Right lung (tissue), 5 donors: Measurements from ENCODE around the gene TDO2. TPM values are rescaled to one million over a fixed set of nuclear protein-coding genes. Genes with fewer than 3 reads are reported as not detected.

Experiments
- DNase-seq, 2 donors: peaks; one replicate each; pipeline ENCODE4 v3.0.0-alpha.2; 2013
- polyA plus RNA-seq, 5 donors: library from polyadenylated mRNA; unstranded; fragments of 120-200 nt; gene quantifications; one replicate each; pipeline versions ENCODE4 v1.2.1 to v1.2.3, GENCODE V29; 2013; ENCODE audit warnings: inconsistent platforms in 1 of 5, low replicate concordance in 1 of 5; ENCODE audit not compliant: insufficient read length in 5 of 5, insufficient read depth in 1 of 5

The TDO2 gene
- polyA plus RNA-seq, 5 donors: 22.9 to 53.5 (median 30.5) TPM

DNA sequence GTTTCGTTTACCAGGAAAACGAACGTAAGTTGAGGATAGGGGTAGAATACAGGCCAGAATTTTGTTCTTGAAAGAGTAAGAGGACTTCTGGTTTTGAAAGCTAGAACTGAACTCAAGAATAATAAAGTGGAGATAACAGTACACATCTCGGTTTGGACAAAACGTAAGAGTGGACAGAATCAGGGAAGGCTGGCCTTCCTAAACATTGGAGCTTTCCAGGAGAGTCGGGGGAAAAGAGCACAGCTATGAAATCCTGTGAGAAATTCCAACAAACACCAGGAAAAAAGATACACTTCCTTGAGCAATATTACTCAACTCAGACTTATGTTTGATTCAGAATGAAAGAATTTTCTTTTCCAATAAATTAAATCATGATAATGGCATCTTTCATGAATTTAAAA is 49.0 kb downstream of the TDO2 start:
- peak in 1 of 2 donors; percentile 34 for DNase-seq

GRCh38 chr4:155953151-155954117 is 49.9 kb downstream of the TDO2 start, which contains the start of gene CTSO:
Gene CTSO (minus strand): TSS chr4:155953866. CDS start chr4:155953847, 19 bp downstream.
- DNase-seq: peak; percentile 84 to 86

GRCh38 chr4:155954118-155954685 is 50.7 kb downstream of the TDO2 start:
- no peak for DNase-seq

DNA sequence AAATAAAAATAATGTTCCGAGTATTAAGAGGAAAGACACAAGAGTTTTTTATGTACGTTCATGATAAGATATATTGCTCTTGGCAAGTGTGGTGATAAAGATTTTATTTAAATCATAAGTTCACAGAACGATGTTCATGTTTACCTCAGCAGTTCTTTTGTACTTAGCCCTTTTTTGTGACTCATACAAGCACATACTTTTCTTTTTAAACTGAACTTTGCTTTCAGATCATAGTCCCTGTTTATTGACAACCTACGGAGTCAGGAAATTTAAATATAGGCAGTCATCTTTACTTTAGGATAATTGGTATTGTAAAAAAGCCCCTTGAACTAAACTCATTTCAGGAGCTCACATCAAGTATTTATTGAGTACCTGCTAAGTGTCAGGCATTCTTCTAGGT is 51.4 kb downstream of the TDO2 start:
- DNase-seq: no peak

GRCh38 chr4:155956461-155956860 is 53.0 kb downstream of the TDO2 start:
- DNase-seq: no peak

DNA sequence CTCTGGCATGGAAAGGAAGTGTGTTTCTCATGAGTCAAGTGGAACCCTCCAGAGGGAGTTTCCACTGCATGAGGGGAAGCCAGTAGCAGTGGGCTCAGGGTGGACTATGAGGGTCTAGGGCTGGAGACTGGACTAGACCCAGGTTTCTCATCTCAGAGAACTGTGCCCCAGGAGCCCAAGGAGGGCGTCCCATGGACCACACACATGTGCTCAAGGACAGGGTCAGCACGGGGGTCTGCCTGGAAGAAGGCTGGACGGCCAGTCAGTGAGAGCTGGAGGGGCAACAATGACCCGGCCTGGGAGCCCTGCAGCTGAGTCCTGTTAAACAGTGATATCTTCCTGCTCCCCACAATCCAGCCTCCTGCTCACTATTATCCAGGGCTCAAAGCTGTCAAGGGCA is 55.9 kb downstream of the TDO2 start:
- no peak for DNase-seq

- no peak for DNase-seq
Measured at GRCh38 chr4:155960522-155960921, 57.0 kb downstream of the TDO2 start.

- DNase-seq: no peak
Measured at GRCh38 chr4:155961575-155961974, 58.1 kb downstream of the TDO2 start.

DNA sequence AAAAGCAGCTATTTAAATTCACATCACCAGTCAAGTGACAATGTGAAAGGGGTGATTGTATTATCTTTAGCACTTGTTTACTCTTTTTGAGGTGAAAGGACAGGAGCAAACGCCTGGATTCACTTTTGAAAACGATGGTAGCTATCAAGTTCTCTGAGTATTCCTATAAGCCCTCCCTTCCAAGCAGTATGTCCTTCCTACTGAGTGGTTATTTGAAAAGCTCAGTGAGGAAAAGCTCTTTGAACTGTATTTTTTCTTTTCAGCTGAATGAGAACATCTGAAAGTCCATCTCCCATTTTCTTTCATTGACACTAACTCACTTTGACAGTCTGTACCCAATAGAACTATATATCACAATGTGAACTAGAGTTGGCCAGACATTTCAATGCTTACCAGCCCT is 59.3 kb downstream of the TDO2 start:
- DNase-seq: no peak

GRCh38 chr4:155964016-155964891 is 60.8 kb downstream of the TDO2 start:
- DNase-seq: no peak

- no peak for DNase-seq
Measured at GRCh38 chr4:155966171-155966570, 62.7 kb downstream of the TDO2 start.

DNA sequence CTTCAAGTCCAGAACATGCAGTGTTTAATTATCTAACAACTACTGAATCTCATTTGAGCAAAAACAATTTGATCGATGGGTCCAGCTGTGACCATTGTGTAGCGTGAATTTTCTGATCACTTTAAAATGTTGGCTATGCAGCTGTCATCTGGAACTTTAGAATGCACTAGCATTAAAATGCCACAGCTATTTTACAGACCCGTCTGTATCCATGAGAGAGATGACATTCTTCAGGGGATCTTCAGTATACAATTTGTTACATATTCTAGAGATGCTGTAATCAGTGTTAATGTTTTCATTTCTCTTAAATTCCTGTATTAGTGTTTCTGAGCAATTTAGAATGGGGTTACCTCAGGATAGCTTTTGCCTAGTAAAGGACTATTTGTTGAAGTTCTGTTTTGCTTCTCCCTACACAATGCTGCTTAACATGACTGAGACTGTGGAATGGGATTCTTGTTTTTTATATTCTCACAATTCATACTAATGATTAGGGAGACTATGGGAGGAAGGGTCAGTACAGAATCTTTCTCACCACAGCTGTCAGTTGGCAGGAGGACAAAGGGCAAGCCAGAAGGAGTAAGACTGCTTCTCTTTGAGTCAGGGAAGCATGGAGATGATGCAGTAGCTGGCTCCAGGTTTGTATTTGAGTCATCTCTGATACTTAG is 63.4 kb downstream of the TDO2 start:
- DNase-seq: no peak

Other genes with a start within 250 kb of the TDO2 start
- 100 to 1,000 TPM in 4 of 5 donors, 10 to 100 TPM in 1; 88.3 to 169 (median 119) TPM for gene GUCY1A1, start 236.8 kb upstream of the TDO2 start, polyA plus RNA-seq
- 10 to 100 TPM; 41.9 to 56.8 (median 47.7) TPM for gene GUCY1B1, start 144.7 kb upstream of the TDO2 start, polyA plus RNA-seq
- not detected for gene ASIC5, start 37.4 kb upstream of the TDO2 start, polyA plus RNA-seq
- 10 to 100 TPM; 49.5 to 67.1 (median 65.0) TPM for gene CTSO, start 50.2 kb downstream of the TDO2 start, polyA plus RNA-seq